GM18868 (cell line): ENCODE data around the gene PWWP2B.

Experiments used
- ATAC-seq: cut with Tn5 transposase; IDR thresholded peaks from one replicate; pipeline ENCODE4 v1.9.1; 2021; ENCODE audit warnings: mild to moderate bottlenecking, moderate library complexity; ENCODE audit not compliant: unreplicated experiment

The PWWP2B gene

DNA sequence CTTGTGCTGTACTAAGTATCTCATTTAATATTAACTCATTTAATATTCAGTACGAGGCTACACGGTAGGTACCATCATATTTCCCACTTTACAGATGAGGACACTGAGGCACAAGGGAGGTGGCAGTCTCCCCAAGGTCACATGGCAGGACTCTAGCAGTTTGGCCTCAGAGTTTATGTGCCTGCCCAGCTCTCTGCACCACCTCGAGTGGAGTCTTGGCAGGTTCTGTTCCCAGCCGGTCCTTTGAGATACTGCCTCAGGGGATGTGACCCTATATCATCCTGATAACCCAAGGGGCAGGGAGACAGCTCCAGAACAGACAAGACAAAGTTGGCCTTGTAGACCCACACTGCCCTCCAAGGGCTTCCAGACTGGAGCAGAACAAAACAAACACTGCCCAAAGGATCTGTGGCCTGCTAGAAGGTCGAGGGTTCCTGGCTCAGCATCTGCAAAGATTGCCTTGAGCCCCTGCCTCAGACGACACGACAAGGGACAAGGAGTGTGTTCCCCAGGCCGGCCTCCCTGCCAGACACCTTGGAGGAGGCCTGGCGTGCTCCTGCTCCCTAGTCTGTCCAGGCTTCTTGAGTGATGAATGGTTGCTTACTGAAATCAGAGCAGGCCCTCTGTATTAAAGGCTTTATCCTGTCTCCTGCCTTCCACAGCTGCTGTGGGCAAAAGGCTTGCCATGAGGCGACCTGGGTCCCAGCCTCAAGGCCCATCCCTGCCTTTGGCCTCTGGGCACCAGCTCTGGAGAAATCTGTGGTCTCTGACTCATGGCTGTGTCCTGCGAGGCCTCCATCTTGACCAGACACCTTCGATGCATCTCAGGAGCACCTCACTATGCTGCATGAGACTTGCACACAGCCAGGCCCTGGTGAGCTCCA lies 3.9 kb upstream of the PWWP2B start:
- ATAC-seq, result no peak

GRCh38 chr10:132393695-132394181 lies 3.3 kb upstream of the PWWP2B start:
- no peak for ATAC-seq

- ATAC-seq, result no peak
Observed at GRCh38 chr10:132394201-132394811, 2.7 kb upstream of the PWWP2B start.

GRCh38 chr10:132394936-132395703 lies 1.9 kb upstream of the PWWP2B start:
- ATAC-seq, result no peak

- peak; percentile 9 for ATAC-seq
Observed at GRCh38 chr10:132395704-132396493, 1.1 kb upstream of the PWWP2B start.

DNA sequence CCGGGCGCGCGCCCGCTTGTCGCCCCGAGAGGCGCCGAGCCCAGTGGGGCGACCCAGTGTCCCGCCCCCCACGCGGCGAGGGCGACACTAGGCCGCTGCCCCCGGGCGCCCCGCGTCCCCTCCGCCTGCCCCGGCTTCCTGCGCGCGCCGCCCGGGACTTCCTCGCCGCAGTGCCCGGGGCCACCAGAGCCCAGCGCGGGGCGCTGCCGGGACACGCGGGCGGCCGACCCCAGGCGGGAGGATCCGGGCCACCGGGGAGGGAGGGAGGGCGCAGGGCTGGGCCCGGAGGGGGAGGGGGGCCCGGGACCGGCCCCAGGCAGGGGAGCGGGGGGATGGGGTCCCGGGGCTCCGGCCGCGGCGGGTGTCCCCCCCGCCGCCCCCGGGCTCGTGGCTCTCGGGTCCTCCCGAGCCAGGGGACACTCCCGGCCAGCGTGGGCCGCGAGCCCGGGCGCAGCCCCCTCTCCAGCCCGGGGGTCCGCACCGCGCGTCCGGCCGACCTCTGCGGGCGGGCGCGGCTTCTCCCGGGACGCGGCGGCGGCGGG lies 435 bp upstream of the PWWP2B start:
- ATAC-seq, result peak; percentile 56

DNA sequence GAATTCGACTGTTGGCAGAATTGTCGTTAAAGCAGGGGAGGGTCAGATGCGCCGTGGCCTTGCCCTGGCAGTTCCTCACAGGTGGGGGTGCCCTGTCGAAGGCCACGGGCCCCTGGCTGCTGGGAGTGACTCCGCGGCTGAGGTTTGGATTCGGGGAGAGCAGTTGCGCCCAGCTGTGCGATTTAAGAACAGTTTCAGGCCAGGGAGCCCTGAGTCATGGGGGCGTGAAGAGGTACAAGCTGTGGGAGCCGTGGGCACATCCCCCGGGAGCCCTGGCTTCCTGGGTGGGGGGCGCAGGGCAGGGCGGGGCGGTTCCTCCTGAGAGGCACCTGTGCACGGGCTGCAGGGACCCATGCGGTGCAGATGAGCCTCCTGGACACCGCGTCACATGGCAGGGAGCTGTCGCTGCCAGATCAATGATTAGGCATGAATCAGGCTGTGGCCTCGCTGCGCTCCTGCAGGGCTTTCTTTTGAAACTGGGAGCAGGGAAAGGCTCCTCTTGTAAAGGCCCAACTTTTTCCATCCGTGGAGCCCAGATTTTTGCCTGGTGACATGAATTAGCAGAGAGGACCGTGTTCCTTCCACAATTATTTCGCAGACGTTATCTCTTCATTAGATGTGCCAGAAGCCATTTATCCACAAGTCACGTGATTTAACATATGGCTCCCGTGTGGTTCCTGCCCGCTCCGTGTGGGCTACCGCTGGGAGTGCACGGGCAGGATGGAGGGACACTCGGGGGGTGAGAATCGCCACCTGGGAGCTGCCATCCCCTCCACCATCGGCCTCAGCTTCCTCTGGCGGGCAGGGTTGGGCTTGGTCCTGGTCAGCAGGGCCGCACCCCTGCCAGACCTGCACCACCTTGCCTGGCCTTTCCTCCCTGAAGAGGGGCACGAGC lies 918 bp downstream of the PWWP2B start:
- peak; percentile 18 for ATAC-seq

- ATAC-seq, result no peak
Observed at GRCh38 chr10:132398566-132398991, 1.6 kb downstream of the PWWP2B start.

DNA sequence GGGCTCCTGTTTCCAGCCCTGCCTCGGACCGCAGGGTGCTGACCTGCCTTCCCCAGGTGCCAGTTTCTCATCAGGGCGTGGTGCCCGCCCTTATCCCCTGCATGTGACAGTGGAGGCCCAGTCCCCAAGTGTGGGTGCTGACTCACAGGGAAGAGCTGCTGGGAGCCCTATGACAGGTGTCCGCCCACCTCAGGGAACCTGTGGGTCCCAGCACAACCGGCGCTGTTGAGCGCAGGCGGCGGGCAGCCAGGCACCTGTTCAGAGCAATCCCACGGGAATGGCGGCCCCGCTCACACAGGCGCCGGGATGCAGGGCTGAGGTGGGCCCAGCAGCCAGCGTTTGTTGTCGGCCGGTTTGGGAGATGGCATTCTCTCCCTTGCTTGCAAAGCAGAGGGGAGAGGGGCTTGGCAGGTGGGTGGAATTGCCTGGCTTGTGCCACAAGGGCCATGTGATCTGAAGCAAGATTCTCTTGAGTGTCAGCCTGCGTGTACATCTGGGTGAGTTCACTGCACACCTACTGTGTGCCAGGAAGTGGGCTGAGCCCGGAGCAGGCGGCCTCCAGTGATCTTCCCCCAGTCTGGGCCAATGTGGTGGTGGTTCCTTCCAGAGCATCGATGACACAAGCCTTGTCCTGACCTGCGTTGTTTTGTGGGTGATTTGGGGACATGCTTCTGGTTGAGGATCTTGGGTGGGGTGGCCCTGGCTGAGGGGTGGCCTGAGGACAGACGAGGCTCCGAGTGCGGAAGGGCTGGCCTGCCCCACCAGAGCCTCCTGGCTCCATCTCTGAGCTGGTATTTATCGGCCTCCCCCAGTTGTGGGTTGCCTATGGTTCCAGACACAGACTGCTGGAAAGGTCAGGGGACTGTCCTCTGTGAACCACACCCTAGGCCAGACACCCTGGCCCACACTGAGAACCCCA lies 2.4 kb downstream of the PWWP2B start:
- no peak for ATAC-seq

- ATAC-seq, result no peak
Observed at GRCh38 chr10:132400041-132400546, 3.1 kb downstream of the PWWP2B start.

GRCh38 chr10:132400547-132401151 lies 3.6 kb downstream of the PWWP2B start:
- ATAC-seq, result no peak

DNA sequence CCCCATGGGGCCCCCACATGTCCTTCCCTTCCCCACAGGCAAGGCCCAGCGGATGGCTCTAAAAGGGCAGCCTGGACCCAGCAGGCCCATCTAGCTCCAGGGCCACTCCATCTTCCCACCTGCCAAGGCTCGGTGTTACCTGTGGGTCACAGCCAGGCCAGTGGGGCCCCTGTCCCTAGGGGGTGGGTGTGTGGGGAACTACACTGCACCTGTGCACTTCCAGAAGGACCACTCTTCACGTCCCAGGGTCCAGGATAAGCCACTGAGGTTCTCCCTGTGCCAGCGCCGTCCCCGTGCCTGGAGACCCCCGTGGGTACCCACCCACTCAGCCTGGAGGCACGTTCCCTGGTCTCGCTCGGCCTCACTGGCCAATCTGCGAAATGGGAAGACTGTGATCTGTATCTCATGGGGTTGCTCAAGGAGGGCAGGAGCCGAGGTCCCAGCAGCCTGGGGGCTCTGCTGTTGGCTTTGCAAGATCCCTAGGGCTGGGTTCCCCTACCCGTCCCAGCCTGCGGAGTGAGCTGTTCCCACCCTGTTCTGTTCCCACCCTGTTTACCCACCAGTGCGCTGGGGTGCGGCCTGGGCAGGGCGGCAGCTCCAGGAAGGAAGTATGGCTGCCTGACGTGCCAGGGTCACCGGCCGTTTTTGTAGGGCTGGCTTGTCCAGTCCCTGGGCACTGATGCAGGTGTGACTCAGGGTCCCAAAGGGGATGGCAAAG lies 4.6 kb downstream of the PWWP2B start:
- no peak for ATAC-seq

GRCh38 chr10:132402781-132403241 lies 5.8 kb downstream of the PWWP2B start:
- ATAC-seq, result no peak

- ATAC-seq, result no peak
Observed at GRCh38 chr10:132403511-132404168, 6.6 kb downstream of the PWWP2B start.

DNA sequence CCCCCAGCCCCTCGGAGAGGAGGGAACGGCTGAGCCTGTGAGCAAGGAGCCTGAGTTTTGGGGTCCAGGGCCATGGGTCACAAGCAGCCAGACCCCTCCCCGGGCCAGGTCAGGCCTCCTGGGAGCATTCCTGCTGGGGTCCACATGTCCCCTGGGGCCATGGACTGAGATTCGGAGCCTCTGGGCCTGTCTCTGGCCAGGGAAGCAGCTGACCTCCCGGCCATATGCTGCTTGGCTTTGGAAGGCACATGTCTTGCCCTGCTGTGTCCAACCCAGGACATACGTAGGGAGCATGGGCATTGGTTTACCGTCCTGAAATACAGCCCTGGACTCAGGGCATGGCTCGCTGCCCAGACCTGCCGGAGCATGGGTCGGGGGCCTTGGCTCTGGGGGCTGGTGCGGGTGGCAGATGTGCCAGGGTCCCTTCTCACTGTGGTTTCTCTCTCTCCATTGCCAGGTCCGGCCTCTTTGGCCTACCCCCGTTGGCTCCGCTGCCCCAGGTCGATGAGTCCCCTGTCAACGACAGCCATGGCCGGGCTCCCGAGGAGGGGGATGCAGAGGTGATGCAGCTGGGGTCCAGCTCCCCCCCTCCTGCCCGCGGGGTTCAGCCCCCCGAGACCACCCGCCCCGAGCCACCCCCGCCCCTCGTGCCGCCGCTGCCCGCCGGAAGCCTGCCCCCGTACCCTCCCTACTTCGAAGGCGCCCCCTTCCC lies 7.3 kb downstream of the PWWP2B start:
- no peak for ATAC-seq
